Suprapubic skin (tissue), 3 donors: Measurements from ENCODE around the gene DPYD.

Experiments
- CTCF ChIP-seq, 2 donors: fragments of 200-600 bp in 1 of 2; fragments of 450-650 bp in 1 of 2; sonication (generic) in 1 of 2; IDR thresholded peaks; one replicate each; pipeline ENCODE4 v1.5.1; 2016 to 2019; ENCODE audit warnings: antibody characterized with exemption in 2 of 2, mild to moderate bottlenecking in 1 of 2, moderate library complexity in 1 of 2
- POLR2A ChIP-seq, 2 donors: fragments of 450-650 bp; IDR thresholded peaks; one replicate each; pipeline ENCODE4 v1.6.1; 2017; ENCODE audit warnings: antibody characterized with exemption in 2 of 2, mild to moderate bottlenecking in 2 of 2, moderate library complexity in 2 of 2

GRCh38 chr1:97767381-97767780 lies 153.5 kb downstream of the DPYD start:
- TF ChIP-seq CTCF (IDR thresholded peaks at IDR 0.05) = no peak
- no peak for TF ChIP-seq POLR2A (IDR thresholded peaks at IDR 0.05)
